Prostate gland (tissue), 2 donors: ENCODE results near the gene PGP.

ENCODE experiments used
- CTCF ChIP-seq, 4 experiments: fragments of 200-600 bp in 2 of 4; fragments of 450-650 bp in 2 of 4; sonication (generic) in 2 of 4; IDR thresholded peaks; 1 replicate in 3 of 4; 2 replicates in 1 of 4; pipeline ENCODE4 v1.5.1; 2016 to 2019; ENCODE audit warnings: antibody characterized with exemption in 4 of 4, mild to moderate bottlenecking in 2 of 4, moderate library complexity in 2 of 4
- POLR2A ChIP-seq: fragments of 450-650 bp; IDR thresholded peaks from one replicate; pipeline ENCODE4 v1.6.1; 2016; ENCODE audit warnings: antibody characterized with exemption, mild to moderate bottlenecking

- TF ChIP-seq POLR2A, result no peak
- no peak for TF ChIP-seq CTCF (IDR thresholded peaks at IDR 0.05)
Observed at GRCh38 chr16:2253293-2253692, 38.7 kb upstream of the PGP start.
